Stimulated activated CD8-positive, alpha-beta memory T cell treated with anti-CD3 and anti-CD28 coated beads, Interleukin-2, amount 100 ng/mL, for 48 hours (primary cell): Measurements from ENCODE around the gene ORC2.
"Not testable (repeated sequence)": the region's sequence is repeated elsewhere in the genome, so short reads cannot be mapped to it uniquely, and the experiment has no call there.

Experiments used
- DNase-seq, 2 donors: peaks; one replicate each; pipeline ENCODE4 v3.0.0-alpha.2; 2020; ENCODE audit warnings: low read depth in 2 of 2

Gene ORC2

GRCh38 chr2:200930947-200931626 lies 32.4 kb downstream of the ORC2 start:
- no peak for DNase-seq

- no peak for DNase-seq
Measured at GRCh38 chr2:200929334-200930249, 33.9 kb downstream of the ORC2 start.

- DNase-seq, result no peak
Measured at GRCh38 chr2:200922439-200922838, 41.0 kb downstream of the ORC2 start.

- no peak for DNase-seq
Measured at GRCh38 chr2:200913654-200914053, 49.8 kb downstream of the ORC2 start.

- no peak for DNase-seq
Measured at GRCh38 chr2:200909958-200910357, 53.5 kb downstream of the ORC2 start.

GRCh38 chr2:200905618-200906296 lies 57.7 kb downstream of the ORC2 start:
- DNase-seq, result peak; percentile 27 to 43

- DNase-seq, result peak; percentile 23 to 40
Measured at GRCh38 chr2:200901459-200902072, 61.9 kb downstream of the ORC2 start.

GRCh38 chr2:200899482-200899881 lies 64.0 kb downstream of the ORC2 start:
- no peak for DNase-seq

- DNase-seq, result peak; percentile 92 to 96
Measured at GRCh38 chr2:200888704-200889625, 74.5 kb downstream of the ORC2 start, which contains the start of the genes NIF3L1 and PPIL3. TSS of gene NIF3L1 (plus strand) at chr2:200889371. CDS start at chr2:200891944, 2,573 bp downstream. TSS of gene PPIL3 (minus strand) at chr2:200889077. CDS start at chr2:200887615, 1,462 bp downstream.

GRCh38 chr2:200881715-200882249 lies 81.7 kb downstream of the ORC2 start:
- DNase-seq, result not testable (repeated sequence)

- DNase-seq, result no peak
Measured at GRCh38 chr2:200878289-200878880, 85.1 kb downstream of the ORC2 start.

- DNase-seq, result no peak
Measured at GRCh38 chr2:200877443-200877842, 86.0 kb downstream of the ORC2 start.

GRCh38 chr2:200873560-200873959 lies 89.9 kb downstream of the ORC2 start:
- no peak for DNase-seq

- DNase-seq, result no peak
Measured at GRCh38 chr2:200871151-200871550, 92.3 kb downstream of the ORC2 start.

- no peak for DNase-seq
Measured at GRCh38 chr2:200869014-200869413, 94.4 kb downstream of the ORC2 start.

GRCh38 chr2:200864176-200865034 lies 99.1 kb downstream of the ORC2 start, which contains the start of gene CLK1:
TSS of gene CLK1 (minus strand) at chr2:200864658. CDS start at chr2:200861862, 2,796 bp downstream.
- DNase-seq, result peak; percentile 97

- no peak for DNase-seq
Measured at GRCh38 chr2:200863782-200864175, 99.7 kb downstream of the ORC2 start.

GRCh38 chr2:200862532-200863000 lies 100.9 kb downstream of the ORC2 start:
- peak in 1 of 2 donors; percentile 41 for DNase-seq
